GM12878 (cell line): ENCODE measurements around the gene GABBR1.

Experiments
- ASH2L ChIP-seq: fragments of 300-600, 200-600 bp; sonication (generic); IDR thresholded peaks from 2 replicates; pipeline ENCODE4 v1.6.1; 2017; ENCODE audit warnings: low read depth, mild to moderate bottlenecking, borderline replicate concordance
- CREB1 ChIP-seq: IDR thresholded peaks from 2 replicates; pipeline ENCODE4 v1.6.1; 2012; ENCODE audit warnings: low read depth, mild to moderate bottlenecking, inconsistent platforms
- CTCF ChIP-seq, 3 experiments: IDR thresholded peaks in 2 of 3; conservative IDR thresholded peaks in 1 of 3; 2 replicates each; pipeline ENCODE4 v1.5.1; 2011; ENCODE audit warnings: low read depth in 3 of 3, low read length in 3 of 3, mild to moderate bottlenecking in 3 of 3, control low read depth in 2 of 3, moderate library complexity in 2 of 3, inconsistent platforms in 1 of 3, mixed read lengths in 1 of 3; ENCODE audit not compliant: control insufficient read depth in 2 of 3, insufficient read depth in 1 of 3; ENCODE audit errors: extremely low read depth in 1 of 3
- NR2C1 ChIP-seq: fragments of 450-650 bp; IDR thresholded peaks from 2 replicates; pipeline ENCODE4 v1.6.1; 2017; ENCODE audit warnings: antibody characterized with exemption, mild to moderate bottlenecking, moderate library complexity
- POLR2A ChIP-seq: IDR thresholded peaks from 2 replicates; pipeline ENCODE4 v1.6.1; 2011; ENCODE audit warnings: low read depth, mild to moderate bottlenecking, low read length
- REST ChIP-seq: IDR thresholded peaks from 2 replicates; pipeline ENCODE4 v1.6.1; 2012; ENCODE audit warnings: mild to moderate bottlenecking, low read depth, low read length

GRCh38 chr6:29597184-29597583, 35.8 kb downstream of the GABBR1 start:
- TF ChIP-seq POLR2A, result no peak
- no peak for TF ChIP-seq NR2C1
- no peak for TF ChIP-seq CTCF (IDR thresholded peaks at IDR 0.05 in 2 of 3, conservative IDR thresholded peaks at IDR 0.05 in 1 of 3; ENCODE audit: control insufficient read depth in 2 of 3, extremely low read depth in 1 of 3, insufficient read depth in 1 of 3, low read depth in 3 of 3, low read length in 3 of 3)
- TF ChIP-seq REST, result no peak
- no peak for TF ChIP-seq CREB1
- TF ChIP-seq ASH2L, result no peak
